Lower leg skin (tissue), 3 donors: ENCODE results near the gene SOHLH1.

Source experiments
- POLR2A ChIP-seq, 2 donors: fragments of 450-650 bp; IDR thresholded peaks; one replicate each; pipeline ENCODE4 v1.6.1; 2016 to 2017; ENCODE audit warnings: antibody characterized with exemption in 2 of 2, mild to moderate bottlenecking in 1 of 2, moderate library complexity in 1 of 2
- TF ChIP-seq, protein P1 (sequence below), 3 donors: fragments of 450-650 bp; IDR thresholded peaks; one replicate each; pipeline ENCODE4 v1.5.1; 2016; ENCODE audit warnings: antibody characterized with exemption in 3 of 3, mild to moderate bottlenecking in 3 of 3, moderate library complexity in 2 of 3

DNA sequence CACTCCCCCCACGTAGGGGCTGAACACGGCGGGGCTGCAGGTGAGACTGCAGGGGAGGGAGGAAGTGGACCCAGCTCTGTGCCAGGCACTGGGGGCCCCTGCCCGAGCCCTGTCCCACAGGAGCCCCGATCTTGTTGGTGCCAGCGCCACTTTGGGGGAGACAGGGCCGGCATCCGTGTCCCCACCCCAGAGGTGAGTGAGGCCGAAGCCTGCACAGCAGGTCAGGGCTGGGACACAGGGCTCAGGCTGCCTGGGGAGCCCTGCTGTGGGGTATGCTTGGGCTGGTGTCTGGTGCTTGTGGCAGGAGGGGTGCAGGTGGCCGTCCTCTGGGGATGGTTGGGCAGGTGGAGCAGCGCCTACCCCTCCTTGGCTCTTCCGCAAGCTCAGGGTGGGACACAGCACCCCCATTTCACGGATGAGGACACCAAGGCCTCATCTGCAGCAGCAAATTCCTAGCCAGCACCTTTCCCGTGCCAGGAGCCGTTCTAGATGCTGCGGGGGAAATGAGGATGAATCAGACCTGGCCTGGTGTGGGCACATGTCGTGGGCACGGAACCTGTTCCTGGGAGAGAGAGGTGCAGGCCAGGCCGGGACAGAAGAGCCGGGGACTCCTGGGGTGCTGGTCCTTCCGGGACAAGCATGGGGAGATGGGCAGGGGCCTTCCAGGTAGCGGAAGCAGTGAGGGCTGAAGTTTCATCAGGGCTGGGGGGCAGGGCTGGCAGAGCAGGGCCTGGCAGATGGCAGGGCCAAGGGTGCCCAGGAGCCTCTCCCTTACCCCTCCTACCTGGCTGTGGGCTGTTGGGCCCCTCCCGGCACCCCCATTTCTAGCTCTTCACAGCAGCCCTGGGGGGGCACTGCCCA is 37.9 kb upstream of the SOHLH1 start:
- TF ChIP-seq POLR2A (IDR thresholded peaks at IDR 0.05) = no peak
- TF ChIP-seq, protein P1, sequence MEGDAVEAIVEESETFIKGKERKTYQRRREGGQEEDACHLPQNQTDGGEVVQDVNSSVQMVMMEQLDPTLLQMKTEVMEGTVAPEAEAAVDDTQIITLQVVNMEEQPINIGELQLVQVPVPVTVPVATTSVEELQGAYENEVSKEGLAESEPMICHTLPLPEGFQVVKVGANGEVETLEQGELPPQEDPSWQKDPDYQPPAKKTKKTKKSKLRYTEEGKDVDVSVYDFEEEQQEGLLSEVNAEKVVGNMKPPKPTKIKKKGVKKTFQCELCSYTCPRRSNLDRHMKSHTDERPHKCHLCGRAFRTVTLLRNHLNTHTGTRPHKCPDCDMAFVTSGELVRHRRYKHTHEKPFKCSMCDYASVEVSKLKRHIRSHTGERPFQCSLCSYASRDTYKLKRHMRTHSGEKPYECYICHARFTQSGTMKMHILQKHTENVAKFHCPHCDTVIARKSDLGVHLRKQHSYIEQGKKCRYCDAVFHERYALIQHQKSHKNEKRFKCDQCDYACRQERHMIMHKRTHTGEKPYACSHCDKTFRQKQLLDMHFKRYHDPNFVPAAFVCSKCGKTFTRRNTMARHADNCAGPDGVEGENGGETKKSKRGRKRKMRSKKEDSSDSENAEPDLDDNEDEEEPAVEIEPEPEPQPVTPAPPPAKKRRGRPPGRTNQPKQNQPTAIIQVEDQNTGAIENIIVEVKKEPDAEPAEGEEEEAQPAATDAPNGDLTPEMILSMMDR (IDR thresholded peaks at IDR 0.05) = no peak
